OCI-LY7 (cell line): ENCODE data around the gene CENPI. TPM values are rescaled to one million over a fixed set of nuclear protein-coding genes. Genes with fewer than 3 reads are reported as not detected.
"Not testable (repeated sequence)": the region's sequence is repeated elsewhere in the genome, so short reads cannot be mapped to it uniquely, and the experiment has no call there.

Source experiments
- BruUV-seq: library from RNA; stranded (reverse); fragments of 400-500 nt; replicated peaks from 2 replicates; lab custom pipeline; 2021; lab: Mats Ljungman, UMichigan
- CTCF ChIA-PET: fragments of 300-600 bp; sonication (Branson Sonifier 250); formaldehyde crosslinking; loops from one replicate; lab custom pipeline; 2022; ENCODE audit warnings: antibody characterized with exemption; ENCODE audit not compliant: unreplicated experiment; lab: Charles Lee
- POLR2A ChIA-PET: fragments of 300-600 bp; sonication (Branson Sonifier 250); formaldehyde crosslinking; loops from one replicate; lab custom pipeline; 2022; ENCODE audit warnings: antibody characterized with exemption; lab: Charles Lee
- DNase-seq: peaks from one replicate; pipeline ENCODE4 v3.0.0-alpha.2; 2015; ENCODE audit warnings: low spot score
- H2AFZ ChIP-seq: fragments of 200-600 bp; sonication (generic), shearing (Covaris generic); 2 replicates; pipeline ENCODE4 v1.6.1; 2014; ENCODE audit warnings: mild to moderate bottlenecking, antibody characterized with exemption, low read length, moderate library complexity
- H3K27ac ChIP-seq: fragments of 200-600 bp; sonication (generic); 2 replicates; pipeline ENCODE4 v1.5.1; 2014; ENCODE audit warnings: mixed run types, low read depth, mild to moderate bottlenecking, moderate library complexity, low read length, inconsistent platforms; ENCODE audit not compliant: poor library complexity, severe bottlenecking
- H3K36me3 ChIP-seq: fragments of 200-600 bp; sonication (generic); 2 replicates; pipeline ENCODE4 v1.6.1; 2014; ENCODE audit warnings: mild to moderate bottlenecking, antibody characterized with exemption, low read length, moderate library complexity, mixed read lengths; ENCODE audit not compliant: insufficient read depth
- H3K4me1 ChIP-seq: fragments of 200-600 bp; sonication (generic); 2 replicates; pipeline ENCODE4 v1.5.1; 2014; ENCODE audit warnings: mild to moderate bottlenecking, low read length; ENCODE audit not compliant: insufficient read depth, poor library complexity, severe bottlenecking
- H3K4me2 ChIP-seq: fragments of 200-600 bp; sonication (generic); 2 replicates; pipeline ENCODE4 v1.6.1; 2014; ENCODE audit warnings: mild to moderate bottlenecking, low read length
- H3K4me3 ChIP-seq: fragments of 200-600 bp; sonication (generic); 2 replicates; pipeline ENCODE4 v1.5.1; 2014; ENCODE audit warnings: mild to moderate bottlenecking, low read depth, low read length; ENCODE audit not compliant: poor library complexity, severe bottlenecking
- H3K79me2 ChIP-seq: fragments of 200-600 bp; sonication (generic); 2 replicates; pipeline ENCODE4 v1.6.1; 2016; ENCODE audit warnings: low read depth, mild to moderate bottlenecking, low read length, moderate library complexity, mixed read lengths; ENCODE audit not compliant: insufficient read depth
- H3K9me2 ChIP-seq: fragments of 200-600 bp; sonication (generic); 2 replicates; pipeline ENCODE4 v1.6.1; 2016; ENCODE audit warnings: mild to moderate bottlenecking, low read length, mixed read lengths; ENCODE audit not compliant: insufficient read depth
- H3K9me3 ChIP-seq: fragments of 200-600 bp; sonication (generic); 2 replicates; pipeline ENCODE4 v1.6.1; 2014; ENCODE audit warnings: mild to moderate bottlenecking, mixed run types, low read length, mixed read lengths
- H4K20me1 ChIP-seq: fragments of 200-600 bp; sonication (generic); 2 replicates; pipeline ENCODE4 v1.6.1; 2014; ENCODE audit warnings: mild to moderate bottlenecking, antibody characterized with exemption, low read length, moderate library complexity, mixed read lengths; ENCODE audit not compliant: insufficient read depth
- CTCF ChIP-seq: fragments of 200-600 bp; sonication (generic); conservative IDR thresholded peaks from 2 replicates; pipeline ENCODE4 v1.5.1; 2014; ENCODE audit warnings: mild to moderate bottlenecking, antibody characterized with exemption, low read length, moderate library complexity, mixed read lengths
- EZH2phosphoT487 ChIP-seq: fragments of 200-600 bp; sonication (generic); IDR thresholded peaks from 2 replicates; pipeline ENCODE4 v1.6.1; 2018; ENCODE audit warnings: low read depth, borderline replicate concordance, mild to moderate bottlenecking, mixed run types, antibody characterized with exemption, low read length, moderate library complexity, mixed read lengths
- intact Hi-C: fragments of 100-400 bp; cut with micrococcal nuclease; formaldehyde crosslinking; loops from one replicate; pipeline ENCODE4 v1.10.0; 2022; ENCODE audit not compliant: unreplicated experiment
- total RNA-seq, 2 experiments: library from RNA; depleted of rRNA in 1 of 2; stranded (reverse); fragments of >200 nt in 1 of 2; shearing (Covaris generic) in 1 of 2; gene quantifications; 2 replicates each; pipeline ENCODE4 v1.2.3, GENCODE V29; 2014 to 2022

The CENPI gene
- total RNA-seq, 2 experiments from 2014 or later, result 27.7 to 47.4 TPM

GRCh38 chrX:101051549-101052302 is 46.3 kb upstream of the CENPI start, which contains the start of gene TRMT2B:
TRMT2B (minus strand) TSS chrX:101052111; CDS start chrX:101042289, 9,822 bp downstream.
- ChIA-PET CTCF (no interaction called here), POLR2A (no interaction called here)
- Histone ChIP-seq H3K27ac (peak within 1 kb of the TSS; percentile 68), H3K4me3 (peak within 1 kb of the TSS; percentile 89), H3K36me3 (no peaks in the 10 kb centered on the region), H4K20me1 (no peaks in the 10 kb centered on the region), H3K9me3 (no peaks in the 10 kb centered on the region), H3K9me2 (no peaks in the 10 kb centered on the region), H3K79me2 (peaks cover 6% of the 10 kb centered on the region; the same call in 1 of the 2 replicates), H3K4me1 (peaks cover 5% of the 10 kb centered on the region), H2AFZ (peak within 1 kb of the TSS; percentile 97), H3K4me2 (peak within 1 kb of the TSS; percentile 69)
- TSS peak; percentile 79 for BruUV-seq
- TF ChIP-seq EZH2phosphoT487, result no peak
- TF ChIP-seq CTCF, result no peak
- intact Hi-C loops, result loop anchor here (1.0 kb wide), 1 partner anchor 46 kb away; no protein-coding TSS in a partner anchor
- DNase-seq, result peak; percentile 80

GRCh38 chrX:101056551-101056950 is 41.5 kb upstream of the CENPI start:
- H3K9me2 ChIP-seq, H3K4me3 ChIP-seq, H3K4me2 ChIP-seq, H3K27ac ChIP-seq, BruUV-seq, DNase-seq, CTCF ChIA-PET, H3K9me3 ChIP-seq, POLR2A ChIA-PET, H4K20me1 ChIP-seq, H2AFZ ChIP-seq, intact Hi-C loops, H3K79me2 ChIP-seq, H3K36me3 ChIP-seq: not testable (repeated sequence)
- peaks cover 11% of the 10 kb centered on the region for H3K4me1 ChIP-seq

DNA sequence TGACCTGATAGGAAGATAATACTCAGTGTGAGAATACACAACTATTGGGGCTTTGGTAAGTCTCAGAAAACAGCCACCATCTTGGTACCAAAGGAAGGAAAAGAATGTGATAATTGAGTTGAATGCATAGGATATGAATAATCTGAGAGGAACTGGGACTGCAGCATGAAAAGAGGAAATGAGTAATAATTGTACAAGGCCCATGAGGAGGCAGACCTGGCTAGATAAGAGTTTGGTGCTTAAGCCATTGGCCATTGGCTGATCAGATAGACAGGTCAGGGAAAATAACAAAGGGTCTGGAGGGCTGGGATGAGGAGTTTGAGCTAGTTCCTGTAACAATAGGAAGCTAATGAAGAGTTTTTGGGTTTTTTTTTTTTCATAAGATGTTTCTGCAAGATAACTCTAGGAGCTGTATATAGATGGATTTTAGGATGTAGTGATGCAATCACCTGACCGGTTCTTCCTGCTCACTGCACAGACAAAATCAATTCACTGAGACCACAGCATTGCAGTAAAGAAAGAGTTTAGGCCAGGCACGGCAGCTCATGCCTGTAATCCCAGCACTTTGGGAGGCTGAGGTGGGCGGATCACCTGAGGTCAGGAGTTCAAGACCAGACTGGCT is 40.8 kb upstream of the CENPI start:
- H4K20me1 ChIP-seq, result no peaks in the 10 kb centered on the region
- DNase-seq, result peak; percentile 20
- no peak overlapping the region for H2AFZ ChIP-seq
- no peak overlapping the region for H3K27ac ChIP-seq
- H3K4me1 ChIP-seq, result peaks cover 9% of the 10 kb centered on the region
- TF ChIP-seq EZH2phosphoT487 (no peak), CTCF (no peak)
- POLR2A ChIA-PET, result interaction anchor here (0.7 kb wide), 1 partner anchor 9 kb away, joined by 3 read pairs; no protein-coding TSS in a partner anchor
- no peaks in the 10 kb centered on the region for H3K79me2 ChIP-seq
- no TSS peak for BruUV-seq
- H3K36me3 ChIP-seq, result no peaks in the 10 kb centered on the region
- H3K9me2 ChIP-seq, result no peaks in the 10 kb centered on the region
- intact Hi-C loops, result no loop called here
- H3K4me3 ChIP-seq, result no peak overlapping the region
- H3K4me2 ChIP-seq, result no peak overlapping the region
- no peaks in the 10 kb centered on the region for H3K9me3 ChIP-seq
- CTCF ChIA-PET, result no interaction called here
